ENCODE results near the gene FOXK2. TPM values are rescaled to one million over a fixed set of nuclear protein-coding genes. Genes with fewer than 3 reads are reported as not detected.

The FOXK2 gene
- total and polyA plus RNA-seq, 2 of the 8 experiments (the other 6 are each of a cell fraction or from before 2014, with no cell fraction given) = 34.7 to 64.9 TPM

- peaks cover 22 to 34% of the 10 kb centered on the region in 2 experiments for H4K20me1 ChIP-seq (replicated peaks in 1 of 2; ENCODE audit: control insufficient read depth in 1 of 2, insufficient read depth in 2 of 2, low read length in 2 of 2)
- WGBS, 2 experiments (ENCODE audit: extremely low coverage in 1 of 2, insufficient coverage in 1 of 2, insufficient read length in 1 of 2, insufficient replicate concordance in 2 of 2, low coverage in 1 of 2, low lambda C conversion rate in 2 of 2, missing lambda C conversion rate in 1 of 2) = 83% methylated on average over 6 of the region's 6 CpGs; no CpG with 5 or more reads in 1 of the 2 experiments
- H3K4ac ChIP-seq (replicated peaks; ENCODE audit: insufficient read length, low read depth, low read length) = no peak overlapping the region
- DNase-seq (ENCODE audit: low read depth in 1 of 2, low spot score in 2 of 2) (no peak), FAIRE-seq (no peak)
- H4K5ac ChIP-seq (ENCODE audit: insufficient read length, low read depth, low read length) = no peak overlapping the region
- ChIA-PET POLR2A (ENCODE audit: partially characterized antibody) (interaction anchor here (0.9 to 1.1 kb wide), 2 partner anchors 14 to 39 kb away, joined by 3 to 5 read pairs; no protein-coding TSS in a partner anchor), CTCF (ENCODE audit: partially characterized antibody) (interaction anchor here (1.0 to 4.8 kb wide), 8 partner anchors 9 to 56 kb away, joined by 4 to 40 read pairs (median 6); no protein-coding TSS in a partner anchor)
- H3K23me2 ChIP-seq (ENCODE audit: low read depth, low read length) = no peaks in the 10 kb centered on the region; the same call in 1 of the 2 replicates
- H3K79me2 ChIP-seq (ENCODE audit: control insufficient read depth in 1 of 2, insufficient read depth in 2 of 2, low read length in 2 of 2) = peaks cover 38 to 99% of the 10 kb centered on the region in 2 experiments
- peak overlapping the region in 1 of 2 experiments; percentile 25; a peak in 2 of 4 replicates for H3K4me2 ChIP-seq (ENCODE audit: insufficient read depth in 1 of 2, low read depth in 2 of 2, low read length in 2 of 2)
- H3K56ac ChIP-seq (replicated peaks; ENCODE audit: insufficient read length, low read depth, low read length) = no peak overlapping the region
- H4K8ac ChIP-seq (ENCODE audit: extremely low read depth, insufficient read depth, low read length) = no peak overlapping the region
- peaks cover 3 to 13% (median 7%) of the 10 kb centered on the region in 4 experiments; a peak in 6 of 7 replicates for H3K4me1 ChIP-seq (replicated peaks in 1 of 4; ENCODE audit: control insufficient read depth in 3 of 4, insufficient read depth in 4 of 4, low read length in 3 of 4)
- H3K23ac ChIP-seq (ENCODE audit: insufficient read length) = no peak overlapping the region
- H2AFZ ChIP-seq (ENCODE audit: low read length) = no peak overlapping the region
- H3K4me3 ChIP-seq (ENCODE audit: extremely low read depth in 1 of 4, insufficient read depth in 2 of 4, low read depth in 3 of 4, low read length in 4 of 4) = no peak overlapping the region
- 0 out of 2 replicates have a peak overlapping the region, but pooled peaks have one; percentile 19 for H3K18ac ChIP-seq (ENCODE audit: extremely low read depth, low read length)
- H3K27me3 ChIP-seq (replicated peaks in 1 of 4; ENCODE audit: control insufficient read depth in 3 of 4, extremely low read depth in 1 of 4, insufficient read depth in 3 of 4, low read length in 3 of 4) = no peaks in the 10 kb centered on the region
- no peak overlapping the region for H2BK120ac ChIP-seq (replicated peaks; ENCODE audit: low read depth, low read length)
- no peak overlapping the region; the same call in 1 of the 2 replicates for H2BK12ac ChIP-seq (ENCODE audit: low read depth, low read length)
- H2BK15ac ChIP-seq (ENCODE audit: low read length) = no peak overlapping the region
- H2AK5ac ChIP-seq (ENCODE audit: low read depth, low read length) = 0 out of 2 replicates have a peak overlapping the region, but pooled peaks have one; percentile 6
- no peak overlapping the region for H4K91ac ChIP-seq (replicated peaks; ENCODE audit: insufficient read length, low read length)
- H3K27ac ChIP-seq (ENCODE audit: low read depth, low read length) = peak overlapping the region; percentile 38; the same call in 1 of the 2 replicates
- no peak overlapping the region for H3K14ac ChIP-seq (ENCODE audit: insufficient read length)
- H2BK20ac ChIP-seq (ENCODE audit: low read length) = no peak overlapping the region
- no peaks in the 10 kb centered on the region for H3K9me3 ChIP-seq (ENCODE audit: insufficient read depth in 2 of 2, low read depth in 1 of 2, low read length in 1 of 2)
- peaks cover 17% of the 10 kb centered on the region for H3K79me1 ChIP-seq (ENCODE audit: low read depth, low read length)
- H2BK5ac ChIP-seq (ENCODE audit: low read depth, low read length) = no peak overlapping the region
- peak overlapping the region in 1 of 4 experiments; percentile 50; a peak in 2 of 7 replicates for H3K9ac ChIP-seq (replicated peaks in 1 of 4; ENCODE audit: extremely low read depth in 1 of 4, low read depth in 3 of 4, low read length in 3 of 4)
- peaks cover 0 to 2% (median 0%) of the 10 kb centered on the region in 4 experiments; a peak in 1 of 8 replicates for H3K36me3 ChIP-seq (ENCODE audit: control insufficient read depth in 2 of 4, insufficient read depth in 4 of 4, low read length in 3 of 4)
- TF ChIP-seq MAFK (IDR thresholded peaks at IDR 0.05; ENCODE audit: low read depth, low read length) (no peak), GTF2F1 (IDR thresholded peaks at IDR 0.05; ENCODE audit: borderline replicate concordance, low read depth, low read length) (no peak), SIRT6 (IDR thresholded peaks at IDR 0.05; ENCODE audit: low read length) (no peak), BACH1 (IDR thresholded peaks at IDR 0.05; ENCODE audit: low read length) (no peak), E2F6 (IDR thresholded peaks at IDR 0.05) (no peak), CTBP2 (IDR thresholded peaks at IDR 0.05; ENCODE audit: borderline replicate concordance, insufficient read depth, insufficient read length, low read length) (no peak), CBX8 (IDR thresholded peaks at IDR 0.05; ENCODE audit: borderline replicate concordance, low read depth, low read length) (no peak), TAF7 (optimal IDR thresholded peaks at IDR 0.05; ENCODE audit: borderline replicate concordance, low read depth, low read length) (no peak), RBBP5 (IDR thresholded peaks at IDR 0.05; ENCODE audit: borderline replicate concordance, low read depth, low read length) (no peak), POLR2A (IDR thresholded peaks at IDR 0.05; ENCODE audit: control extremely low read depth in 1 of 2, low read depth in 2 of 2, low read length in 2 of 2) (no peak), JUND (IDR thresholded peaks at IDR 0.05; ENCODE audit: low read length) (no peak), TBP (IDR thresholded peaks at IDR 0.05; ENCODE audit: low read depth, low read length) (no peak)
Observed at GRCh38 chr17:82536512-82537201, 17.1 kb downstream of the FOXK2 start.
